Caki2 (cell line): ENCODE results near the gene PEBP1. TPM values are rescaled to one million over a fixed set of nuclear protein-coding genes. Genes with fewer than 3 reads are reported as not detected.

Source experiments
- DNase-seq: peaks from one replicate; pipeline ENCODE4 v3.0.0-alpha.2; 2015; ENCODE audit warnings: low read depth
- in situ Hi-C: cut with HindIII; loops from 2 replicates; pipeline ENCODE4 v1.10.0; 2016; ENCODE audit warnings: low sequenced_read_pairs, low pct_unique_long_range_greater_than_20kb, mixed read lengths
- total RNA-seq: library from RNA; depleted of rRNA; stranded (reverse); fragments of >200 nt; shearing (Covaris generic); gene quantifications from 2 replicates; pipeline ENCODE4 v1.2.3, GENCODE V29; 2014; ENCODE audit warnings: low replicate concordance; rRNA removed

The PEBP1 gene
- total RNA-seq, 1 experiment from 2014 or later, result 216 TPM

GRCh38 chr12:118185602-118186397 lies 49.9 kb downstream of the PEBP1 start:
- in situ Hi-C loops, result no loop called here

GRCh38 chr12:118187751-118188435 lies 52.0 kb downstream of the PEBP1 start:
- in situ Hi-C loops, result no loop called here

More at GRCh38 chr12:118185602-118186397, 49.9 kb downstream of the PEBP1 start:
- no peak for DNase-seq

GRCh38 chr12:118188690-118189371 lies 52.9 kb downstream of the PEBP1 start:
- DNase-seq, result no peak
- in situ Hi-C loops, result no loop called here

More at GRCh38 chr12:118187751-118188435, 52.0 kb downstream of the PEBP1 start:
- no peak for DNase-seq

- in situ Hi-C loops, result no loop called here
- DNase-seq, result no peak
Observed at GRCh38 chr12:118189741-118190191, 53.8 kb downstream of the PEBP1 start.

- DNase-seq, result no peak
Observed at GRCh38 chr12:118190266-118190665, 54.3 kb downstream of the PEBP1 start.

GRCh38 chr12:118193477-118193876 lies 57.6 kb downstream of the PEBP1 start:
- no peak for DNase-seq
- in situ Hi-C loops, result no loop called here

More at GRCh38 chr12:118190266-118190665, 54.3 kb downstream of the PEBP1 start:
- in situ Hi-C loops, result no loop called here

- in situ Hi-C loops, result no loop called here
Observed at GRCh38 chr12:118193958-118194357, 58.0 kb downstream of the PEBP1 start.

More at GRCh38 chr12:118193958-118194357, 58.0 kb downstream of the PEBP1 start:
- DNase-seq, result no peak

Other genes starting within 250 kb of the PEBP1 start
- gene KSR2, start 167.1 kb upstream of the PEBP1 start, total RNA-seq, result 0.14 and 0.29 TPM in 2 replicates
- gene RFC5, start 119.4 kb upstream of the PEBP1 start, total RNA-seq, result 45.0 and 57.6 TPM in 2 replicates
- 128 and 149 TPM in 2 replicates for gene WSB2, start 74.9 kb upstream of the PEBP1 start, total RNA-seq
- gene VSIG10, start 32.1 kb upstream of the PEBP1 start, total RNA-seq, result 14.9 and 80.6 TPM in 2 replicates
- 6.5 and 8.5 TPM in 2 replicates for gene TAOK3, start 236.8 kb downstream of the PEBP1 start, total RNA-seq
- gene SUDS3, start 240.4 kb downstream of the PEBP1 start, total RNA-seq, result 21.3 and 39.4 TPM in 2 replicates